ENCODE measurements around the gene ATN1. TPM values are rescaled to one million over a fixed set of nuclear protein-coding genes. Genes with fewer than 3 reads are reported as not detected.
"Not testable (repeated sequence)": the region's sequence is repeated elsewhere in the genome, so short reads cannot be mapped to it uniquely, and the experiment has no call there.

Gene ATN1
- polyA plus RNA-seq, 12 donors, result 54.6 to 137 (median 60.9) TPM; not detected in 1

- peak; percentile 36 for DNase-seq
Observed at GRCh38 chr12:6899837-6900519, 27.8 kb upstream of the ATN1 start.

- no peak for DNase-seq
Observed at GRCh38 chr12:6902448-6902847, 25.3 kb upstream of the ATN1 start.

GRCh38 chr12:6903722-6904121, 24.0 kb upstream of the ATN1 start:
- DNase-seq, result no peak

GRCh38 chr12:6904280-6905276, 23.2 kb upstream of the ATN1 start, which contains the start of gene LRRC23:
LRRC23 (plus strand) TSS chr12:6904822; CDS start chr12:6905634, 812 bp downstream.
- DNase-seq, result peak; percentile 98

- no peak for DNase-seq
Observed at GRCh38 chr12:6905414-6906040, 22.2 kb upstream of the ATN1 start.

GRCh38 chr12:6908141-6908540, 19.6 kb upstream of the ATN1 start:
- DNase-seq, result not testable (repeated sequence)

GRCh38 chr12:6909421-6910145, 18.2 kb upstream of the ATN1 start:
- DNase-seq, result no peak

GRCh38 chr12:6912164-6912935, 15.4 kb upstream of the ATN1 start:
- DNase-seq, result no peak

- peak; percentile 58 for DNase-seq
Observed at GRCh38 chr12:6914246-6914946, 13.4 kb upstream of the ATN1 start, which contains the start of gene ENO2. ENO2 (plus strand) TSS chr12:6914580; CDS start chr12:6915833, 1,253 bp downstream.

- DNase-seq, result no peak
Observed at GRCh38 chr12:6914947-6915788, 12.6 kb upstream of the ATN1 start.

GRCh38 chr12:6915789-6916285, 11.9 kb upstream of the ATN1 start:
- no peak for DNase-seq

- DNase-seq, result no peak
Observed at GRCh38 chr12:6916426-6917200, 11.1 kb upstream of the ATN1 start.

GRCh38 chr12:6917491-6918231, 10.1 kb upstream of the ATN1 start:
- DNase-seq, result no peak

GRCh38 chr12:6919588-6919987, 8.2 kb upstream of the ATN1 start:
- DNase-seq, result no peak

- DNase-seq, result no peak
Observed at GRCh38 chr12:6921539-6921938, 6.2 kb upstream of the ATN1 start.

GRCh38 chr12:6921996-6922946, 5.5 kb upstream of the ATN1 start:
- no peak for DNase-seq

All from muscle of arm (tissue), 12 donors.